Spleen (tissue), 3 donors: Measurements from ENCODE around the gene MSANTD2.

Experiments used
- POLR2A ChIP-seq, 3 donors: fragments of 450-650 bp; IDR thresholded peaks; one replicate each; pipeline ENCODE4 v1.5.1; 2017; ENCODE audit warnings: antibody characterized with exemption in 3 of 3, mild to moderate bottlenecking in 1 of 3
- POLR2AphosphoS5 ChIP-seq, 3 donors: sonication (generic); formaldehyde crosslinking; IDR thresholded peaks; one replicate each; pipeline ENCODE4 v1.5.1; 2017; ENCODE audit warnings: antibody characterized with exemption in 3 of 3

DNA sequence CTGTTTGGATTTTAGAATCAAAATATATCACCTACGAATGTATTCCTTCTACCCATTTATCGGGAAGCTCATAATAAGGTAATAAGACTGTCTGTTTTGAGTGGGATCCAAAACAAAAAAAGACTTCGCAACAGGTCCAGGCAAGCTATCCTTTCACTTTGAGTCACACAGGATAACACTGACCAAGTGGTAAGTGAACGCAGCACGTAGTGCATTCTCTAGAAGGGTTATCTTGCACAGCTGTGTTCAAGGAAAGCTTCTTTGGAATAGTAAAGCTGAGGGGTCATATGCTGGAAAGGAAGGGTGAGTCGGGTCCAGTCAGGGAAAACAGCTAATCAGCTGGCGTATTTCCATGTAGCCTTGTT is 82.8 kb downstream of the MSANTD2 start:
- TF ChIP-seq POLR2AphosphoS5 (IDR thresholded peaks at IDR 0.05), result no peak
- no peak for TF ChIP-seq POLR2A (IDR thresholded peaks at IDR 0.05)
